Measurements from ENCODE around the gene PSME4.
A peak's percentile ranks its signal among the peaks of the same experiment; 100 is the strongest.
"Not testable (repeated sequence)": the region's sequence is repeated elsewhere in the genome, so short reads cannot be mapped to it uniquely, and the experiment has no call there.

The PSME4 gene

DNA sequence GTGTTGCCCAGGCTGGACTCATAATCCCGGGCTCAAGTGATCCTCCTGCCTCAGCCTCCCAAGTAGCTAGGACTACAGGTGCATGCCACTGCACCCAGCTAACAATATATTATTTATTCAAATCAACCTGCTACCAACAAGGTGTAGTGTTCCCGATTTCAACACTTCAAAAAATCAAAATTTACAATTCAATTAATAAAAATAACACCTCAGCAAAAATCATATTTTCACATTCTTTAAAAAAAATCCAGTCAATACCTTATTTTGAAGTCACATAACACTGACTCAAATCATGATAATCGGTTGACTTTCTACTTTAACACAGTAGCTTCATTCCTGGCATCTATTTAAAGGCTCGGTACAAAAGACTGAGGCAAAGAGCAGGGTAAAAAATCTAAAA, 118.3 kb downstream of the PSME4 start:
- H3K79me2 ChIP-seq (ENCODE audit: insufficient read depth, low read length): no peaks in the 10 kb centered on the region
- H3K27ac ChIP-seq (ENCODE audit: low read length): no peak overlapping the region
- H3K4me3 ChIP-seq (ENCODE audit: low read depth in 1 of 2, low read length in 2 of 2): no peak overlapping the region
- no peaks in the 10 kb centered on the region for H3K9me3 ChIP-seq (ENCODE audit: insufficient read depth, low read length, severe bottlenecking)
- H3K36me3 ChIP-seq (ENCODE audit: insufficient read depth, low read length): peaks cover 30% of the 10 kb centered on the region
- H4K20me1 ChIP-seq (ENCODE audit: insufficient read depth, low read length): 0 out of 2 replicates have a peak, but pooled peaks cover 7% of the 10 kb centered on the region
- no peaks in the 10 kb centered on the region for H3K4me1 ChIP-seq (ENCODE audit: insufficient read depth, low read length)
- no peak for TF ChIP-seq EZH2 (IDR thresholded peaks at IDR 0.05; ENCODE audit: borderline replicate concordance, low read depth, low read length, severe bottlenecking)
- TF ChIP-seq, protein P1, sequence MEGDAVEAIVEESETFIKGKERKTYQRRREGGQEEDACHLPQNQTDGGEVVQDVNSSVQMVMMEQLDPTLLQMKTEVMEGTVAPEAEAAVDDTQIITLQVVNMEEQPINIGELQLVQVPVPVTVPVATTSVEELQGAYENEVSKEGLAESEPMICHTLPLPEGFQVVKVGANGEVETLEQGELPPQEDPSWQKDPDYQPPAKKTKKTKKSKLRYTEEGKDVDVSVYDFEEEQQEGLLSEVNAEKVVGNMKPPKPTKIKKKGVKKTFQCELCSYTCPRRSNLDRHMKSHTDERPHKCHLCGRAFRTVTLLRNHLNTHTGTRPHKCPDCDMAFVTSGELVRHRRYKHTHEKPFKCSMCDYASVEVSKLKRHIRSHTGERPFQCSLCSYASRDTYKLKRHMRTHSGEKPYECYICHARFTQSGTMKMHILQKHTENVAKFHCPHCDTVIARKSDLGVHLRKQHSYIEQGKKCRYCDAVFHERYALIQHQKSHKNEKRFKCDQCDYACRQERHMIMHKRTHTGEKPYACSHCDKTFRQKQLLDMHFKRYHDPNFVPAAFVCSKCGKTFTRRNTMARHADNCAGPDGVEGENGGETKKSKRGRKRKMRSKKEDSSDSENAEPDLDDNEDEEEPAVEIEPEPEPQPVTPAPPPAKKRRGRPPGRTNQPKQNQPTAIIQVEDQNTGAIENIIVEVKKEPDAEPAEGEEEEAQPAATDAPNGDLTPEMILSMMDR (IDR thresholded peaks at IDR 0.05; ENCODE audit: borderline replicate concordance, extremely low read depth, low read length, poor library complexity, severe bottlenecking): no peak
- no peaks in the 10 kb centered on the region for H3K27me3 ChIP-seq (ENCODE audit: insufficient read depth, low read length, poor library complexity)
- H3K9ac ChIP-seq (ENCODE audit: low read depth, low read length): no peak overlapping the region
- no peak overlapping the region for H2AFZ ChIP-seq (ENCODE audit: low read depth, low read length)
- H3K4me2 ChIP-seq (ENCODE audit: insufficient read depth, low read length): no peak overlapping the region
- DNase-seq (no peak), ATAC-seq (ENCODE audit: insufficient read depth, low read depth) (no peak)

DNA sequence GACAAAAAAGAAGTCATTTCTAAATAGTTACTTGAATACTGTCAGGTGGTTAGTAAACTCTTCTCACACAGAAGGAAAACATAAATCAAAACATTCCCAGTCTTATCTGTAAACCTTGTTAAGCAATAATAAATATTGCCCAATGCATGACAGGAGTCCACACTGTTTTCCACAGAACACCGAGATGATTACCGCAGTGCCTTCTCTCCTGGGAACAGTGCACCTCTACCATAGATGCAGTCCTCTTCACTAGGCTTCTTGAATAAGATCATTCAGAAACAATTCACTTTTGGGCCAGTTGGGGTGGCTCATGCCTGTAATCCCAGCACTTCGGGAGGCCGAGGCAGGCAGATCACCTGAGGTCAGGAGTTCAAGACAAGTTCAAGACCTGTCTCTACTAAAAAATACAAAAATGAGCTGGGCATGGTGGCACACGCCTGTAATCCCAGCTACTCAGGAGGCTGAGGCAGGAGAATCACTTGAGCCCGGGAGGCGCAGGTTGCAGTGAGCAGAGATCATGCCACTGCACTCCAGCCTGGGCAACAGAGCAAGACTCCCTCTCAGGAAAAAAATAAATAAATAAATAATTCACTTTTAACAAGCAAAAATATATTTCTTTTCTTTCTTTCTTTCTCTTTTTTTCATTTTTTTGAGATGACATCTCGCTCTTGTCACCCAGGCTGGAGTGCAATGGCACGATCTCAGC, 119.6 kb downstream of the PSME4 start:
- H3K4me2 ChIP-seq (ENCODE audit: insufficient read depth, low read length); ATAC-seq (ENCODE audit: insufficient read depth, low read depth); DNase-seq: not testable (repeated sequence)

DNA sequence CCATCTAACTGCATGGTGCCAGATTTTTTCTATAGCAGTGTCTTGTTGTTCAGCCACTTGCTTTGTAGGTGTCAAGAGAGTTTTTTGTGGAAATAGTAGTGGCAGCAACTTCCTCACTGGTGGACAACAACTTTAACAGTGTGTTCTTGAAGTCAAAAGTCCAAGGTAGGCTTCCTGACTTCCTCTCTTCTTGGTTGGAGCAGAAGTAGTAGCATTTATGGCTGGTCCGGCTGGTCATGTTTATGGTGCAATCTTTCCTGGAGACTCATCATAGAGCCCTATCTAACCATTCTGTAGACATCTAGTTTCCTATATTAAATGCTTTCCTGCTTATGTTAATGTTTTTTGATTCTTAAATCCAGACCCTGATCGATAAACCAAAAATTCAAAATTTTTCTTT, 122.7 kb downstream of the PSME4 start:
- Histone ChIP-seq H3K27me3 (ENCODE audit: insufficient read depth, low read length, poor library complexity) (no peaks in the 10 kb centered on the region), H3K79me2 (ENCODE audit: insufficient read depth, low read length) (no peaks in the 10 kb centered on the region), H3K4me3 (ENCODE audit: low read depth in 1 of 2, low read length in 2 of 2) (no peak overlapping the region), H3K4me1 (ENCODE audit: insufficient read depth, low read length) (no peaks in the 10 kb centered on the region), H3K9ac (ENCODE audit: low read depth, low read length) (no peak overlapping the region), H3K9me3 (ENCODE audit: insufficient read depth, low read length, severe bottlenecking) (no peaks in the 10 kb centered on the region), H3K4me2 (ENCODE audit: insufficient read depth, low read length) (no peak overlapping the region), H3K27ac (ENCODE audit: low read length) (no peak overlapping the region), H3K36me3 (ENCODE audit: insufficient read depth, low read length) (peaks cover 4% of the 10 kb centered on the region; the same call in 1 of the 2 replicates), H4K20me1 (ENCODE audit: insufficient read depth, low read length) (no peaks in the 10 kb centered on the region), H2AFZ (ENCODE audit: low read depth, low read length) (no peak overlapping the region)
- DNase-seq (no peak), ATAC-seq (ENCODE audit: insufficient read depth, low read depth) (no peak)
- TF ChIP-seq, protein P1 (IDR thresholded peaks at IDR 0.05; ENCODE audit: borderline replicate concordance, extremely low read depth, low read length, poor library complexity, severe bottlenecking): no peak
- TF ChIP-seq EZH2 (IDR thresholded peaks at IDR 0.05; ENCODE audit: borderline replicate concordance, low read depth, low read length, severe bottlenecking): no peak

More for the DNA sequence above, 119.6 kb downstream of the PSME4 start:
- not testable (repeated sequence) for H3K9ac ChIP-seq (ENCODE audit: low read depth, low read length); H4K20me1 ChIP-seq (ENCODE audit: insufficient read depth, low read length); H3K4me1 ChIP-seq (ENCODE audit: insufficient read depth, low read length); H3K27ac ChIP-seq (ENCODE audit: low read length); H2AFZ ChIP-seq (ENCODE audit: low read depth, low read length); H3K79me2 ChIP-seq (ENCODE audit: insufficient read depth, low read length); H3K9me3 ChIP-seq (ENCODE audit: insufficient read depth, low read length, severe bottlenecking); H3K4me3 ChIP-seq (ENCODE audit: low read depth in 1 of 2, low read length in 2 of 2); H3K27me3 ChIP-seq (ENCODE audit: insufficient read depth, low read length, poor library complexity)
- H3K36me3 ChIP-seq (ENCODE audit: insufficient read depth, low read length): peaks cover 28% of the 10 kb centered on the region

DNA sequence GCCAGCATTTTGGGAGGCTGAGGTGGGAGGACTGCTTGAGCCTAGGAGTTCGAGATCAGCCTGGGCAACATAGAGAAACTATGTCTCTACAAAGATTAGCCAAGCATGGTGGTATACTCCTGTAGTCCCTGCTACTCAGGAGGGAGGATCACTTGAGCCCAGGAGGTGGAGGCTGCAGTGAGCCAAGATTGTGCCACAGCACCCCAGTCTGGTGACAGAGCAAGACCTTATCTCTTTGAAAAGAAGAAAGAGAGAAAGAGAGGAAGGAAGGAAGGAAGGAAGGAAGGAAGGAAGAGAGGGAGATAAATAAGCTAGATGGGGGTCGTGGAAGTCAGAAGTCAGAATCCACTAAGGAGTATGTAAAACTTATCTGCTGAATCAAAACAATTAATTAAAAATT, 127.2 kb downstream of the PSME4 start:
- H3K4me2 ChIP-seq (ENCODE audit: insufficient read depth, low read length): no peak overlapping the region
- TF ChIP-seq, protein P1 (IDR thresholded peaks at IDR 0.05; ENCODE audit: borderline replicate concordance, extremely low read depth, low read length, poor library complexity, severe bottlenecking): no peak
- TF ChIP-seq EZH2 (IDR thresholded peaks at IDR 0.05; ENCODE audit: borderline replicate concordance, low read depth, low read length, severe bottlenecking): no peak
- peak; percentile 23; the same call in 1 of the 3 replicates for ATAC-seq (ENCODE audit: insufficient read depth, low read depth)

More for the DNA sequence above, 127.2 kb downstream of the PSME4 start:
- no peak for DNase-seq
- Histone ChIP-seq H3K27ac (ENCODE audit: low read length) (no peak overlapping the region), H3K4me1 (ENCODE audit: insufficient read depth, low read length) (no peaks in the 10 kb centered on the region), H2AFZ (ENCODE audit: low read depth, low read length) (no peak overlapping the region), H3K9me3 (ENCODE audit: insufficient read depth, low read length, severe bottlenecking) (no peaks in the 10 kb centered on the region), H3K27me3 (ENCODE audit: insufficient read depth, low read length, poor library complexity) (no peaks in the 10 kb centered on the region), H3K36me3 (ENCODE audit: insufficient read depth, low read length) (no peaks in the 10 kb centered on the region), H4K20me1 (ENCODE audit: insufficient read depth, low read length) (no peaks in the 10 kb centered on the region), H3K4me3 (ENCODE audit: low read depth in 1 of 2, low read length in 2 of 2) (no peak overlapping the region), H3K9ac (ENCODE audit: low read depth, low read length) (no peak overlapping the region), H3K79me2 (ENCODE audit: insufficient read depth, low read length) (no peaks in the 10 kb centered on the region)

Measured in DND-41 (cell line).